Right lobe of liver (tissue), 4 donors: ENCODE data around the gene NSUN3.

ENCODE experiments used
- POLR2A ChIP-seq: fragments of 450-650 bp; IDR thresholded peaks from one replicate; pipeline ENCODE4 v1.6.1; 2017; ENCODE audit warnings: antibody characterized with exemption, mild to moderate bottlenecking
- TF ChIP-seq, protein P1 (sequence below), 4 donors: fragments of 200-600 bp in 3 of 4; fragments of 450-650 bp in 1 of 4; IDR thresholded peaks; one replicate each; pipeline versions ENCODE4 v1.5.1 to v1.8.0; 2016 to 2022; ENCODE audit warnings: antibody characterized with exemption in 4 of 4, mild to moderate bottlenecking in 2 of 4
- donor health status: DM: no; HTN: no; CAD: no.
- donor health status: DM: no; HTN: no; CAD: no.
- donor health status: DM: no; HTN: yes; CAD: no.

DNA sequence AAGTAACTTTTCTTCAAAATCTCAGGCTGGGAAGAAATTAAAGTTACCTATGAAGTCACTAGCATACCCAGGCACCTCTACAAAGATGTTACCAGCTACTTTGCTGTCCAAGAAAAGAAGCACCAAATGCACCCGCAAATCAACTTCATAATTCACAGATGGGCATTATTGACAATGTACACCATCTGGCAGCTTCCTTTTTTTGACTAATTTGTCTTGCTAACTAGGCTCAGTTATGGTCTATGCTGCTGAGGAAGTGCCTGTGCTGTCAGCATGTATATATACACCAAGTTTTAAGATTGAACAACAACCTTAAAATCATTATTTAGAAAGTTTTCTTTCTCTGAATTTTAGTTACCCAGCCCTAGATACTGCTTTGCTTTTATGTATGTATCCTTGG is 93.8 kb downstream of the NSUN3 start:
- no peak for TF ChIP-seq POLR2A
- TF ChIP-seq, protein P1, sequence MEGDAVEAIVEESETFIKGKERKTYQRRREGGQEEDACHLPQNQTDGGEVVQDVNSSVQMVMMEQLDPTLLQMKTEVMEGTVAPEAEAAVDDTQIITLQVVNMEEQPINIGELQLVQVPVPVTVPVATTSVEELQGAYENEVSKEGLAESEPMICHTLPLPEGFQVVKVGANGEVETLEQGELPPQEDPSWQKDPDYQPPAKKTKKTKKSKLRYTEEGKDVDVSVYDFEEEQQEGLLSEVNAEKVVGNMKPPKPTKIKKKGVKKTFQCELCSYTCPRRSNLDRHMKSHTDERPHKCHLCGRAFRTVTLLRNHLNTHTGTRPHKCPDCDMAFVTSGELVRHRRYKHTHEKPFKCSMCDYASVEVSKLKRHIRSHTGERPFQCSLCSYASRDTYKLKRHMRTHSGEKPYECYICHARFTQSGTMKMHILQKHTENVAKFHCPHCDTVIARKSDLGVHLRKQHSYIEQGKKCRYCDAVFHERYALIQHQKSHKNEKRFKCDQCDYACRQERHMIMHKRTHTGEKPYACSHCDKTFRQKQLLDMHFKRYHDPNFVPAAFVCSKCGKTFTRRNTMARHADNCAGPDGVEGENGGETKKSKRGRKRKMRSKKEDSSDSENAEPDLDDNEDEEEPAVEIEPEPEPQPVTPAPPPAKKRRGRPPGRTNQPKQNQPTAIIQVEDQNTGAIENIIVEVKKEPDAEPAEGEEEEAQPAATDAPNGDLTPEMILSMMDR (IDR thresholded peaks at IDR 0.05), result no peak
